ENCODE measurements around the gene RRH. TPM values are rescaled to one million over a fixed set of nuclear protein-coding genes. Genes with fewer than 3 reads are reported as not detected.

Gene RRH
- total and polyA plus RNA-seq, 7 donors = not detected

GRCh38 chr4:109877400-109877799 is 49.6 kb downstream of the RRH start:
- Histone ChIP-seq H3K27me3 (no peaks in the 10 kb centered on the region), H3K4me3 (no peak overlapping the region), H3K9me3 (peaks cover 0 to 2% (median 0%) of the 10 kb centered on the region in 4 donors), H3K4me1 (no peaks in the 10 kb centered on the region), H3K36me3 (no peaks in the 10 kb centered on the region), H3K27ac (no peak overlapping the region)
- TF ChIP-seq POLR2AphosphoS5 (IDR thresholded peaks at IDR 0.05) = no peak
- TF ChIP-seq CTCF (IDR thresholded peaks at IDR 0.05) = no peak
- no peak for TF ChIP-seq POLR2A (IDR thresholded peaks at IDR 0.05)
- no peak for TF ChIP-seq EP300 (IDR thresholded peaks at IDR 0.05)
- WGBS, 2 donors = 69 to 87% methylated on average over 3 of the region's 3 CpGs
- intact Hi-C loops (cut with DNase I) = no loop called here
- DNase-seq = no peak

- TF ChIP-seq POLR2AphosphoS5 (IDR thresholded peaks at IDR 0.05) (no peak), POLR2A (IDR thresholded peaks at IDR 0.05) (no peak), CTCF (IDR thresholded peaks at IDR 0.05) (no peak), EP300 (IDR thresholded peaks at IDR 0.05) (no peak)
- H3K27ac ChIP-seq = no peak overlapping the region
- no peaks in the 10 kb centered on the region for H3K27me3 ChIP-seq
- no peaks in the 10 kb centered on the region for H3K4me1 ChIP-seq
- WGBS, 2 donors = 75 to 94% methylated on average over 2 of the region's 2 CpGs
- DNase-seq = no peak
- no peaks in the 10 kb centered on the region for H3K36me3 ChIP-seq
- H3K9me3 ChIP-seq = peaks cover 0 to under 1% (median 0%) of the 10 kb centered on the region in 4 donors
- no peak overlapping the region for H3K4me3 ChIP-seq
- intact Hi-C loops (cut with DNase I) = no loop called here
These were observed 50.6 kb downstream of the RRH start for GRCh38 chr4:109878355-109878754.

GRCh38 chr4:109879081-109879480 is 51.3 kb downstream of the RRH start:
- intact Hi-C loops (cut with DNase I) = no loop called here
- no peaks in the 10 kb centered on the region for H3K9me3 ChIP-seq
- no peak for TF ChIP-seq POLR2A (IDR thresholded peaks at IDR 0.05)
- no peak for TF ChIP-seq CTCF (IDR thresholded peaks at IDR 0.05)
- TF ChIP-seq POLR2AphosphoS5 (IDR thresholded peaks at IDR 0.05) = no peak
- TF ChIP-seq EP300 (IDR thresholded peaks at IDR 0.05) = no peak

GRCh38 chr4:109879636-109880314 is 52.0 kb downstream of the RRH start:
- intact Hi-C loops (cut with DNase I) = no loop called here
- no peak overlapping the region for H3K27ac ChIP-seq
- no peak for TF ChIP-seq POLR2A (IDR thresholded peaks at IDR 0.05)
- no peak for TF ChIP-seq POLR2AphosphoS5 (IDR thresholded peaks at IDR 0.05)
- no peak for TF ChIP-seq EP300 (IDR thresholded peaks at IDR 0.05)
- no peak for TF ChIP-seq CTCF (IDR thresholded peaks at IDR 0.05)
- no peak overlapping the region for H3K4me3 ChIP-seq
- DNase-seq = no peak
- no peaks in the 10 kb centered on the region for H3K4me1 ChIP-seq
- no peaks in the 10 kb centered on the region for H3K27me3 ChIP-seq
- 93% methylated on average over 7 of the region's 7 CpGs for WGBS, 2 donors
- H3K36me3 ChIP-seq = no peaks in the 10 kb centered on the region
- no peaks in the 10 kb centered on the region for H3K9me3 ChIP-seq

More at GRCh38 chr4:109879081-109879480, 51.3 kb downstream of the RRH start:
- no peak for DNase-seq
- H3K4me3 ChIP-seq = no peak overlapping the region
- no peaks in the 10 kb centered on the region for H3K36me3 ChIP-seq
- 84% methylated on average over 12 of the region's 12 CpGs for WGBS, 2 donors
- no peak overlapping the region for H3K27ac ChIP-seq
- no peaks in the 10 kb centered on the region for H3K4me1 ChIP-seq
- no peaks in the 10 kb centered on the region for H3K27me3 ChIP-seq

- H3K36me3 ChIP-seq = no peaks in the 10 kb centered on the region
- no peaks in the 10 kb centered on the region for H3K27me3 ChIP-seq
- TF ChIP-seq CTCF (IDR thresholded peaks at IDR 0.05) (no peak), POLR2AphosphoS5 (IDR thresholded peaks at IDR 0.05) (no peak), EP300 (IDR thresholded peaks at IDR 0.05) (no peak), POLR2A (IDR thresholded peaks at IDR 0.05) (no peak)
- intact Hi-C loops (cut with DNase I) = no loop called here
- no peaks in the 10 kb centered on the region for H3K4me1 ChIP-seq
- no peak for DNase-seq
- H3K4me3 ChIP-seq = no peak overlapping the region
- H3K27ac ChIP-seq = no peak overlapping the region
- H3K9me3 ChIP-seq = no peaks in the 10 kb centered on the region
These were observed 58.5 kb downstream of the RRH start for GRCh38 chr4:109886303-109886702.
